ENCODE results near the gene BRCA2. TPM values are rescaled to one million over a fixed set of nuclear protein-coding genes. Genes with fewer than 3 reads are reported as not detected.

The BRCA2 gene
- total RNA-seq, 1 donor from 2014 or later, result 0.38 TPM

DNA sequence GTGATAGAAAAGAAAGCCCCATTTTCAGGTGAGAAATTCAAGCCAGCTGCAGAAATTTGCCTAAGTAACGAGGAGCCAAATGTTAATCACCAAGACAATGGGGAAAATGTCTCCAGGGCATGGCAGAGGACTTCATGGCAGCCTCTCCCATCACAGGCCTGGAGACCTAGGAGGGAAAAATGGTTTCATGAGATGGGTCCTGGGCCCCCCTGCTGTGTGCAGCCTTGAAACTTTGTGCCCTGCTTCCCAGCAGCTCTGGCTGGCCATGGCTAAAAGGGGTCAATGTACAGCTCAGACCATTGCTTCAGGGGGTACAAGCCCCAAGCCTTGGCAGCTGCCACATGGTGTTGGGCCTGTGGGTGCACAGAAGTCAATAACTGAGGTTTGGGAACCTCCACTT, 102.7 kb downstream of the BRCA2 start:
- intact Hi-C loops (cut with micrococcal nuclease), result no loop called here
- DNase-seq, result no peak
- TF ChIP-seq, protein P1, sequence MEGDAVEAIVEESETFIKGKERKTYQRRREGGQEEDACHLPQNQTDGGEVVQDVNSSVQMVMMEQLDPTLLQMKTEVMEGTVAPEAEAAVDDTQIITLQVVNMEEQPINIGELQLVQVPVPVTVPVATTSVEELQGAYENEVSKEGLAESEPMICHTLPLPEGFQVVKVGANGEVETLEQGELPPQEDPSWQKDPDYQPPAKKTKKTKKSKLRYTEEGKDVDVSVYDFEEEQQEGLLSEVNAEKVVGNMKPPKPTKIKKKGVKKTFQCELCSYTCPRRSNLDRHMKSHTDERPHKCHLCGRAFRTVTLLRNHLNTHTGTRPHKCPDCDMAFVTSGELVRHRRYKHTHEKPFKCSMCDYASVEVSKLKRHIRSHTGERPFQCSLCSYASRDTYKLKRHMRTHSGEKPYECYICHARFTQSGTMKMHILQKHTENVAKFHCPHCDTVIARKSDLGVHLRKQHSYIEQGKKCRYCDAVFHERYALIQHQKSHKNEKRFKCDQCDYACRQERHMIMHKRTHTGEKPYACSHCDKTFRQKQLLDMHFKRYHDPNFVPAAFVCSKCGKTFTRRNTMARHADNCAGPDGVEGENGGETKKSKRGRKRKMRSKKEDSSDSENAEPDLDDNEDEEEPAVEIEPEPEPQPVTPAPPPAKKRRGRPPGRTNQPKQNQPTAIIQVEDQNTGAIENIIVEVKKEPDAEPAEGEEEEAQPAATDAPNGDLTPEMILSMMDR (IDR thresholded peaks at IDR 0.05; ENCODE audit: borderline replicate concordance), result no peak
- Histone ChIP-seq H3K36me3 (peaks cover 8% of the 10 kb centered on the region), H3K27ac (replicated peaks) (no peak overlapping the region), H3K4me1 (peaks cover 3% of the 10 kb centered on the region), H3K9me3 (replicated peaks) (peaks cover 8% of the 10 kb centered on the region), H3K4me3 (no peak overlapping the region), H3K27me3 (ENCODE audit: low read depth) (no peaks in the 10 kb centered on the region)

- H3K36me3 ChIP-seq, result peaks cover 16% of the 10 kb centered on the region
- no peak overlapping the region for H3K4me3 ChIP-seq
- no peak for DNase-seq
- TF ChIP-seq, protein P1 (IDR thresholded peaks at IDR 0.05; ENCODE audit: borderline replicate concordance), result no peak
- no peaks in the 10 kb centered on the region for H3K27me3 ChIP-seq (ENCODE audit: low read depth)
- intact Hi-C loops (cut with micrococcal nuclease), result loop anchor here (10.0 kb wide), 1 partner anchor 115 kb away; the partner anchor contains the start of gene N4BP2L2
- peaks cover 11% of the 10 kb centered on the region for H3K4me1 ChIP-seq
- peaks cover 8% of the 10 kb centered on the region for H3K9me3 ChIP-seq (replicated peaks)
- no peak overlapping the region for H3K27ac ChIP-seq (replicated peaks)
Observed at GRCh38 chr13:32419862-32420261, 104.6 kb downstream of the BRCA2 start.

DNA sequence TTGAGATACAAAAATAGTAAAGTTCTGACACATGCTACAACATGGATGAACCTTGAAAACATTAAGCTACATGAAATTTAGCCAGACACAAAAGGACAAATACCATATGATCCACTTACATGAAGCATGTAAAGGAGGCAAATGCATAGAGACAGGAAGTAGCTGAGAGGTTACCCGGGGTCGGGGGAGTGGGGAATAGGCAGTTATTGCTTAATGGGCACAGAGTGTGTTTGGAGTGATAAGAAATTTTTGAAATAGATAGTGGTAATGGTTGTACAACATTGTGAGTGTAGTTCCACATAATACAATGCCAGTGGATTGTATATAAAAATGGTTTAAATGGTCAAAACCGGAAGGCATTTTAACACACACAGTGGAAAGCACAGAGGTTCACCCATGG, 108.3 kb downstream of the BRCA2 start:
- Histone ChIP-seq H3K4me1 (peaks cover 47% of the 10 kb centered on the region), H3K9me3 (replicated peaks) (peaks cover 8% of the 10 kb centered on the region), H3K27ac (replicated peaks) (no peak overlapping the region), H3K27me3 (ENCODE audit: low read depth) (no peaks in the 10 kb centered on the region), H3K4me3 (no peak overlapping the region), H3K36me3 (peaks cover 16% of the 10 kb centered on the region)
- no peak for DNase-seq
- TF ChIP-seq, protein P1 (IDR thresholded peaks at IDR 0.05; ENCODE audit: borderline replicate concordance), result no peak
- intact Hi-C loops (cut with micrococcal nuclease), result loop anchor here (10.0 kb wide), 1 partner anchor 111 kb away; the partner anchor contains the start of gene N4BP2L2

- intact Hi-C loops (cut with micrococcal nuclease), result loop anchor here (10.0 kb wide), 1 partner anchor 110 kb away; the partner anchor contains the start of gene N4BP2L2
- H3K36me3 ChIP-seq, result peaks cover 13% of the 10 kb centered on the region
- H3K4me1 ChIP-seq, result peaks cover 57% of the 10 kb centered on the region
- no peaks in the 10 kb centered on the region for H3K9me3 ChIP-seq (replicated peaks)
- no peak overlapping the region for H3K4me3 ChIP-seq
- TF ChIP-seq, protein P1 (IDR thresholded peaks at IDR 0.05; ENCODE audit: borderline replicate concordance), result no peak
- DNase-seq, result no peak
- peak overlapping the region; percentile 92 for H3K27ac ChIP-seq (replicated peaks)
- H3K27me3 ChIP-seq (ENCODE audit: low read depth), result no peaks in the 10 kb centered on the region
Observed at GRCh38 chr13:32425158-32425557, 109.8 kb downstream of the BRCA2 start.

- TF ChIP-seq, protein P1 (IDR thresholded peaks at IDR 0.05; ENCODE audit: borderline replicate concordance), result no peak
- H3K4me1 ChIP-seq, result peaks cover 57% of the 10 kb centered on the region
- peak overlapping the region; percentile 83 for H3K4me3 ChIP-seq
- peaks cover 11% of the 10 kb centered on the region for H3K36me3 ChIP-seq
- intact Hi-C loops (cut with micrococcal nuclease), result loop anchor here (10.0 kb wide), 1 partner anchor 108 kb away; the partner anchor contains the start of gene N4BP2L2
- DNase-seq, result no peak
- H3K27ac ChIP-seq (replicated peaks), result peak overlapping the region; percentile 92
- no peaks in the 10 kb centered on the region for H3K27me3 ChIP-seq (ENCODE audit: low read depth)
- H3K9me3 ChIP-seq (replicated peaks), result no peaks in the 10 kb centered on the region
Observed at GRCh38 chr13:32426191-32426989, 111.1 kb downstream of the BRCA2 start.
